HCT116 (cell line): Measurements from ENCODE around the gene PRPF8. TPM values are rescaled to one million over a fixed set of nuclear protein-coding genes. Genes with fewer than 3 reads are reported as not detected.

Experiments
- ATAC-seq: fragments of 200-7000 bp; cut with Tn5 transposase; 2 replicates; pipeline ENCODE4 v1.9.1; 2020; ENCODE audit warnings: mild to moderate bottlenecking, moderate library complexity
- BruUV-seq: library from RNA; stranded (reverse); fragments of 400-500 nt; replicated peaks from 2 replicates; lab custom pipeline; 2021; lab: Mats Ljungman, UMichigan
- CTCF ChIA-PET: fragments of 300-600 bp; sonication (Branson Sonifier 250); formaldehyde crosslinking; loops from one replicate; lab custom pipeline; 2021; ENCODE audit warnings: antibody characterized with exemption; lab: Charles Lee
- POLR2A ChIA-PET: fragments of 300-600, 350-600 bp; sonication (Branson Sonifier 250); formaldehyde crosslinking; loops from one replicate; lab custom pipeline; 2021; ENCODE audit warnings: antibody characterized with exemption; lab: Charles Lee
- RAD21 ChIA-PET, 2 experiments: fragments of 300-600 bp; sonication (Branson Sonifier 250); formaldehyde crosslinking; loops; one replicate each; lab custom pipeline; 2023; ENCODE audit warnings: low total read pairs in 2 of 2; ENCODE audit not compliant: uncharacterized antibody in 2 of 2, unreplicated experiment in 2 of 2, low non-redundant PET in 1 of 2; lab: Charles Lee
- DNase-seq: peaks from one replicate; pipeline ENCODE4 v3.0.0-alpha.2; 2010; ENCODE audit warnings: low read depth, low spot score
- H2AFZ ChIP-seq: fragments of 200-600 bp; shearing (Covaris generic), sonication (generic); 2 replicates; pipeline ENCODE4 v1.6.1; 2017; ENCODE audit warnings: low read depth, mixed run types, mixed read lengths, antibody characterized with exemption, low read length; ENCODE audit not compliant: poor library complexity, severe bottlenecking
- H3K27ac ChIP-seq: 2 replicates; pipeline ENCODE4 v1.5.1; 2012; ENCODE audit warnings: low read depth, low read length
- H3K27me3 ChIP-seq: fragments of 200-600 bp; sonication (generic); 2 replicates; pipeline ENCODE4 v1.6.1; 2016; ENCODE audit warnings: mixed run types, low read length, mixed read lengths; ENCODE audit not compliant: insufficient read depth
- H3K36me3 ChIP-seq, 2 experiments: fragments of 200-500 bp in 1 of 2; fragments of 200-600 bp in 1 of 2; sonication (Bioruptor generic) in 1 of 2; sonication (generic) in 1 of 2; 2 replicates each; pipeline versions ENCODE4 v1.5.1 to v1.6.1; 2014 to 2016; ENCODE audit warnings: low read length in 2 of 2, inconsistent platforms in 1 of 2, mixed read lengths in 1 of 2, mixed run types in 1 of 2; ENCODE audit not compliant: insufficient read depth in 2 of 2, control insufficient read depth in 1 of 2
- H3K4me1 ChIP-seq, 2 experiments: fragments of 200-600 bp in 1 of 2; sonication (generic) in 1 of 2; 2 replicates each; pipeline versions ENCODE4 v1.5.1 to v1.6.1; 2012 to 2017; ENCODE audit warnings: low read length in 2 of 2, inconsistent platforms in 1 of 2, mild to moderate bottlenecking in 1 of 2, mixed read lengths in 1 of 2, mixed run types in 1 of 2, moderate library complexity in 1 of 2; ENCODE audit not compliant: insufficient read depth in 2 of 2, control insufficient read depth in 1 of 2
- H3K4me2 ChIP-seq: fragments of 200-600 bp; sonication (generic); 2 replicates; pipeline ENCODE4 v1.6.1; 2017; ENCODE audit warnings: mixed run types, low read length, mixed read lengths
- H3K4me3 ChIP-seq, 2 experiments: fragments of 200-600 bp in 1 of 2; sonication (generic) in 1 of 2; replicated peaks in 1 of 2; 2 replicates each; pipeline ENCODE4 v1.5.1; 2011 to 2016; ENCODE audit warnings: low read length in 2 of 2, control low read depth in 1 of 2, low read depth in 1 of 2, mild to moderate bottlenecking in 1 of 2, mixed read lengths in 1 of 2, mixed run types in 1 of 2
- H3K79me2 ChIP-seq: fragments of 200-600 bp; sonication (generic); 2 replicates; pipeline ENCODE4 v1.6.1; 2017; ENCODE audit warnings: mild to moderate bottlenecking, mixed run types, low read length, moderate library complexity, mixed read lengths; ENCODE audit not compliant: insufficient read depth
- H3K9ac ChIP-seq: fragments of 200-600 bp; sonication (generic); 2 replicates; pipeline ENCODE4 v1.6.1; 2016; ENCODE audit warnings: low read length, mixed read lengths
- H3K9me2 ChIP-seq: fragments of 200-600 bp; sonication (generic), shearing (Covaris generic); 2 replicates; pipeline ENCODE4 v1.6.1; 2017; ENCODE audit warnings: mixed run types, mild to moderate bottlenecking, moderate library complexity; ENCODE audit not compliant: insufficient read depth
- H3K9me3 ChIP-seq, 2 experiments: fragments of 200-500 bp in 1 of 2; fragments of 200-600 bp in 1 of 2; sonication (Bioruptor generic) in 1 of 2; sonication (generic) in 1 of 2; 2 replicates each; pipeline ENCODE4 v1.6.1; 2014 to 2017; ENCODE audit warnings: low read length in 2 of 2, mixed read lengths in 2 of 2, inconsistent platforms in 1 of 2, low read depth in 1 of 2, mild to moderate bottlenecking in 1 of 2, mixed run types in 1 of 2, moderate library complexity in 1 of 2; ENCODE audit not compliant: control insufficient read depth in 1 of 2, insufficient read depth in 1 of 2
- H4K20me1 ChIP-seq: fragments of 200-600 bp; sonication (generic), shearing (Covaris generic); 2 replicates; pipeline ENCODE4 v1.6.1; 2017; ENCODE audit warnings: mixed run types, mild to moderate bottlenecking, moderate library complexity; ENCODE audit not compliant: insufficient read depth
- CBX3 ChIP-seq: IDR thresholded peaks from 2 replicates; pipeline ENCODE4 v1.6.1; 2012; ENCODE audit warnings: low read depth
- CEBPB ChIP-seq: IDR thresholded peaks from 2 replicates; pipeline ENCODE4 v1.6.1; 2012; ENCODE audit warnings: low read depth
- CTCF ChIP-seq, 3 experiments: fragments of 200-600 bp in 1 of 3; sonication (generic) in 1 of 3; IDR thresholded peaks in 2 of 3; conservative IDR thresholded peaks in 1 of 3; 2 replicates each; pipeline ENCODE4 v1.5.1; 2012 to 2017; ENCODE audit warnings: low read depth in 2 of 3, low read length in 2 of 3, antibody characterized with exemption in 1 of 3, borderline replicate concordance in 1 of 3, control low read depth in 1 of 3, mild to moderate bottlenecking in 1 of 3, mixed read lengths in 1 of 3, mixed run types in 1 of 3, moderate library complexity in 1 of 3; ENCODE audit not compliant: insufficient read depth in 1 of 3
- EGR1 ChIP-seq: IDR thresholded peaks from 2 replicates; pipeline ENCODE4 v1.6.1; 2012; ENCODE audit warnings: low read depth
- ELF1 ChIP-seq: IDR thresholded peaks from 2 replicates; pipeline ENCODE4 v1.6.1; 2012; ENCODE audit warnings: low read depth, borderline replicate concordance
- EZH2 ChIP-seq: fragments of 200-600 bp; sonication (generic); IDR thresholded peaks from 2 replicates; pipeline ENCODE4 v1.6.1; 2017; ENCODE audit warnings: antibody characterized with exemption, mixed run types
- FOSL1 ChIP-seq: IDR thresholded peaks from 2 replicates; pipeline ENCODE4 v1.6.1; 2012; ENCODE audit warnings: low read depth
- JUND ChIP-seq: IDR thresholded peaks from 2 replicates; pipeline ENCODE4 v1.6.1; 2012
- MAX ChIP-seq: IDR thresholded peaks from 2 replicates; pipeline ENCODE4 v1.6.1; 2012
- POLR2A ChIP-seq: IDR thresholded peaks from 2 replicates; pipeline ENCODE4 v1.7.0; 2011; ENCODE audit warnings: borderline replicate concordance; ENCODE audit not compliant: insufficient read depth, insufficient read length; ENCODE audit errors: extremely low read depth
- POLR2AphosphoS5 ChIP-seq: IDR thresholded peaks from 2 replicates; pipeline ENCODE4 v1.6.1; 2011; ENCODE audit warnings: mild to moderate bottlenecking, low read depth, low read length, moderate library complexity
- RAD21 ChIP-seq: IDR thresholded peaks from 2 replicates; pipeline ENCODE4 v1.6.1; 2012; ENCODE audit warnings: low read depth, mild to moderate bottlenecking
- REST ChIP-seq: IDR thresholded peaks from 2 replicates; pipeline ENCODE4 v1.6.1; 2012; ENCODE audit warnings: low read depth
- SP1 ChIP-seq: IDR thresholded peaks from 2 replicates; pipeline ENCODE4 v1.6.1; 2012; ENCODE audit warnings: low read depth
- TCF7L2 ChIP-seq: IDR thresholded peaks from 2 replicates; pipeline ENCODE4 v1.7.0; 2011; ENCODE audit warnings: borderline replicate concordance, inconsistent platforms; ENCODE audit not compliant: insufficient read depth, insufficient read length; ENCODE audit errors: extremely low read depth
- YY1 ChIP-seq: IDR thresholded peaks from 2 replicates; pipeline ENCODE4 v1.6.1; 2011; ENCODE audit warnings: low read length, low read depth, moderate library complexity, mild to moderate bottlenecking; ENCODE audit not compliant: insufficient replicate concordance; ENCODE audit errors: extremely low read depth
- ZBTB33 ChIP-seq: IDR thresholded peaks from 2 replicates; pipeline ENCODE4 v1.6.1; 2011; ENCODE audit warnings: mild to moderate bottlenecking, low read length, moderate library complexity; ENCODE audit not compliant: insufficient replicate concordance; ENCODE audit errors: extremely low read depth
- ZNF274 ChIP-seq: fragments of 200-500 bp; sonication (Bioruptor generic); IDR thresholded peaks from 2 replicates; pipeline ENCODE4 v1.6.1; 2014; ENCODE audit warnings: mild to moderate bottlenecking, low read depth, low read length, inconsistent platforms
- intact Hi-C: fragments of 100-400 bp; cut with micrococcal nuclease; formaldehyde crosslinking; loops from 2 replicates; pipeline ENCODE4 v1.10.0; 2022
- total RNA-seq: library from RNA; stranded (reverse); gene quantifications from one replicate; pipeline ENCODE4 v1.2.1, GENCODE V29; 2021; ENCODE audit not compliant: unreplicated experiment
- TF ChIP-seq, protein P1 (sequence below): IDR thresholded peaks from 2 replicates; pipeline ENCODE4 v1.6.1; 2012

Gene PRPF8
- total RNA-seq, 1 experiment from 2014 or later = 386 TPM

GRCh38 chr17:1617620-1618174 lies 67.0 kb downstream of the PRPF8 start:
- no TSS peak for BruUV-seq
- POLR2A ChIA-PET = interaction anchor here (0.8 to 2.3 kb wide), 5 partner anchors 11 to 99 kb away, joined by 3 to 16 read pairs (median 4); partner anchors contain the start of gene SLC43A2
- intact Hi-C loops = no loop called here
- peak; percentile 89 for ATAC-seq
- H3K27me3 ChIP-seq = no peaks in the 10 kb centered on the region
- no peaks in the 10 kb centered on the region for H3K9me2 ChIP-seq
- CTCF ChIA-PET = interaction anchor here (0.6 to 3.1 kb wide), 8 partner anchors 9 to 360 kb away, joined by 3 to 41 read pairs (median 5); partner anchors contain the start of gene SLC43A2
- H3K79me2 ChIP-seq = no peaks in the 10 kb centered on the region
- H3K9me3 ChIP-seq = no peaks in the 10 kb centered on the region
- peak overlapping the region; percentile 8 to 45; a peak in 3 of 4 replicates for H3K4me3 ChIP-seq
- DNase-seq = peak; percentile 93
- H4K20me1 ChIP-seq = no peaks in the 10 kb centered on the region
- peak overlapping the region; percentile 95 for H3K27ac ChIP-seq
- RAD21 ChIA-PET = interaction anchor here (1.0 to 1.3 kb wide), 3 partner anchors 43 to 46 kb away, joined by 4 to 11 read pairs (median 7); no protein-coding TSS in a partner anchor
- peak overlapping the region; percentile 76 for H3K4me2 ChIP-seq
- peak overlapping the region; percentile 55 for H3K9ac ChIP-seq
- TF ChIP-seq MAX (peak; percentile 89), CEBPB (peak; percentile 54; the same call in 1 of the 2 replicates), EZH2 (no peak), REST (no peak), ZBTB33 (peak; percentile 41), ZNF274 (no peak), RAD21 (peak; percentile 55), FOSL1 (no peak; the same call in 1 of the 2 replicates), SP1 (peak; percentile 87), JUND (no peak; the same call in 1 of the 2 replicates), ELF1 (no peak), CBX3 (peak; percentile 84), POLR2AphosphoS5 (peak; percentile 53), TCF7L2 (peak; percentile 93), YY1 (peak; percentile 55), CTCF (IDR thresholded peaks at IDR 0.05 in 2 of 3, conservative IDR thresholded peaks at IDR 0.05 in 1 of 3; ENCODE audit: borderline replicate concordance in 1 of 3, insufficient read depth in 1 of 3, low read depth in 2 of 3, low read length in 2 of 3) (peak; percentile 48 to 56 (median 52); a peak in 5 of 6 replicates), EGR1 (no peak), POLR2A (no peak)
- TF ChIP-seq, protein P1, sequence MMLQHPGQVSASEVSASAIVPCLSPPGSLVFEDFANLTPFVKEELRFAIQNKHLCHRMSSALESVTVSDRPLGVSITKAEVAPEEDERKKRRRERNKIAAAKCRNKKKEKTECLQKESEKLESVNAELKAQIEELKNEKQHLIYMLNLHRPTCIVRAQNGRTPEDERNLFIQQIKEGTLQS = no peak
- H3K4me1 ChIP-seq = peaks cover 41 to 48% of the 10 kb centered on the region in 2 experiments
- no peaks in the 10 kb centered on the region for H3K36me3 ChIP-seq
- no peak overlapping the region for H2AFZ ChIP-seq
